H9 (cell line): Measurements from ENCODE around the gene TSPO2. TPM values are rescaled to one million over a fixed set of nuclear protein-coding genes. Genes with fewer than 3 reads are reported as not detected.

Source experiments
- DNase-seq: peaks from one replicate; pipeline ENCODE4 v3.0.0-alpha.2; 2017
- H2AFZ ChIP-seq: one replicate; pipeline ENCODE4 v1.6.1; 2013; ENCODE audit warnings: mild to moderate bottlenecking, low read length, control low read depth, moderate library complexity
- H2AK5ac ChIP-seq: 2 replicates; pipeline ENCODE4 v1.6.1; 2013; ENCODE audit warnings: low read length, control low read depth, mixed read lengths; ENCODE audit not compliant: insufficient read length
- H2BK120ac ChIP-seq: one replicate; pipeline ENCODE4 v1.6.1; 2013; ENCODE audit warnings: low read depth, mild to moderate bottlenecking, low read length, control low read depth, inconsistent platforms; ENCODE audit not compliant: poor library complexity, severe bottlenecking
- H2BK12ac ChIP-seq: 2 replicates; pipeline ENCODE4 v1.6.1; 2013; ENCODE audit warnings: low read length, control low read depth, mixed read lengths, low read depth; ENCODE audit not compliant: insufficient read length
- H2BK15ac ChIP-seq: 2 replicates; pipeline ENCODE4 v1.6.1; 2013; ENCODE audit warnings: low read depth, low read length, control low read depth
- H2BK20ac ChIP-seq: one replicate; pipeline ENCODE4 v1.6.1; 2013; ENCODE audit warnings: low read depth, mild to moderate bottlenecking, low read length, control low read depth, inconsistent platforms; ENCODE audit not compliant: poor library complexity, severe bottlenecking
- H2BK5ac ChIP-seq: 2 replicates; pipeline ENCODE4 v1.6.1; 2013; ENCODE audit warnings: low read length, control low read depth, mixed read lengths; ENCODE audit not compliant: insufficient read length
- H3K14ac ChIP-seq: 2 replicates; pipeline ENCODE4 v1.6.1; 2013; ENCODE audit warnings: low read length, control low read depth; ENCODE audit not compliant: insufficient read depth
- H3K18ac ChIP-seq: 2 replicates; pipeline ENCODE4 v1.6.1; 2013; ENCODE audit warnings: low read depth, mild to moderate bottlenecking, mixed read lengths, low read length, control low read depth; ENCODE audit not compliant: insufficient read length
- H3K23ac ChIP-seq: 2 replicates; pipeline ENCODE4 v1.6.1; 2013; ENCODE audit warnings: low read length, control low read depth, mixed read lengths, low read depth; ENCODE audit not compliant: insufficient read length
- H3K23me2 ChIP-seq: 2 replicates; pipeline ENCODE4 v1.6.1; 2013; ENCODE audit warnings: low read depth, mild to moderate bottlenecking, mixed read lengths, low read length, control low read depth; ENCODE audit not compliant: insufficient read length, poor library complexity, severe bottlenecking
- H3K27ac ChIP-seq: 2 replicates; pipeline ENCODE4 v1.5.1; 2013; ENCODE audit warnings: low read length, control low read depth, mixed read lengths, low read depth; ENCODE audit not compliant: insufficient read length
- H3K27me3 ChIP-seq: 2 replicates; pipeline ENCODE4 v1.6.1; 2013; ENCODE audit warnings: low read length, control low read depth, inconsistent platforms; ENCODE audit not compliant: insufficient read depth
- H3K4ac ChIP-seq: 2 replicates; pipeline ENCODE4 v1.6.1; 2013; ENCODE audit warnings: low read depth, mild to moderate bottlenecking, control low read depth, inconsistent platforms, low read length, moderate library complexity
- H3K4me1 ChIP-seq: 2 replicates; pipeline ENCODE4 v1.6.1; 2013; ENCODE audit warnings: low read length, control low read depth, inconsistent platforms; ENCODE audit not compliant: insufficient read depth
- H3K4me2 ChIP-seq: 2 replicates; pipeline ENCODE4 v1.6.1; 2013; ENCODE audit warnings: low read length, control low read depth, mixed read lengths; ENCODE audit not compliant: insufficient read length, insufficient read depth
- H3K56ac ChIP-seq: 2 replicates; pipeline ENCODE4 v1.6.1; 2013; ENCODE audit warnings: low read depth, mild to moderate bottlenecking, mixed read lengths, low read length, control low read depth; ENCODE audit not compliant: insufficient read length
- H3K79me1 ChIP-seq: 2 replicates; pipeline ENCODE4 v1.6.1; 2013; ENCODE audit warnings: low read depth, mild to moderate bottlenecking, moderate library complexity, low read length, control low read depth, inconsistent platforms; ENCODE audit not compliant: insufficient read depth, poor library complexity, severe bottlenecking
- H3K79me2 ChIP-seq: 2 replicates; pipeline ENCODE4 v1.6.1; 2013; ENCODE audit warnings: low read length, control low read depth, inconsistent platforms; ENCODE audit not compliant: insufficient read depth
- H3K9ac ChIP-seq: 2 replicates; pipeline ENCODE4 v1.6.1; 2013; ENCODE audit warnings: low read length, control low read depth, mixed read lengths; ENCODE audit not compliant: insufficient read length; ENCODE audit errors: extremely low read depth
- H3K9me3 ChIP-seq: one replicate; pipeline ENCODE4 v1.6.1; 2013; ENCODE audit warnings: low read depth, low read length, inconsistent platforms; ENCODE audit not compliant: control insufficient read depth
- H3T11ph ChIP-seq: one replicate; pipeline ENCODE4 v1.6.1; 2013; ENCODE audit warnings: mild to moderate bottlenecking, low read length, control low read depth, inconsistent platforms
- H4K20me1 ChIP-seq: one replicate; pipeline ENCODE4 v1.6.1; 2013; ENCODE audit not compliant: control insufficient read depth, insufficient read length, insufficient read depth
- H4K5ac ChIP-seq: 2 replicates; pipeline ENCODE4 v1.6.1; 2013; ENCODE audit warnings: low read depth, mild to moderate bottlenecking, mixed read lengths, low read length, control low read depth; ENCODE audit not compliant: insufficient read length
- H4K8ac ChIP-seq: replicated peaks from 2 replicates; pipeline ENCODE4 v1.6.1; 2013; ENCODE audit warnings: low read length, control low read depth, mixed read lengths, low read depth; ENCODE audit not compliant: insufficient read length
- H4K91ac ChIP-seq: 2 replicates; pipeline ENCODE4 v1.6.1; 2013; ENCODE audit warnings: low read depth, mild to moderate bottlenecking, moderate library complexity, mixed read lengths, low read length, control low read depth; ENCODE audit not compliant: insufficient read length
- H3K27ac Mint-ChIP-seq, 3 experiments: 2 replicates in 2 of 3; 3 replicates in 1 of 3; pipeline ENCODE4 v1.8.0; 2020 to 2021; ENCODE audit warnings: mixed read lengths in 3 of 3, mild to moderate bottlenecking in 1 of 3, moderate library complexity in 1 of 3
- H3K27me3 Mint-ChIP-seq: 2 replicates; pipeline ENCODE4 v1.8.0; 2021; ENCODE audit warnings: low read depth, mild to moderate bottlenecking, moderate library complexity, mixed read lengths
- H3K36me3 Mint-ChIP-seq, 3 experiments: 2 replicates in 2 of 3; 3 replicates in 1 of 3; pipeline ENCODE4 v1.8.0; 2020 to 2021; ENCODE audit warnings: low read depth in 3 of 3, mixed read lengths in 3 of 3; ENCODE audit not compliant: insufficient read depth in 1 of 3
- H3K4me1 Mint-ChIP-seq, 2 experiments: 2 replicates each; pipeline ENCODE4 v1.8.0; 2020; ENCODE audit warnings: mixed read lengths in 2 of 2
- H3K4me3 Mint-ChIP-seq, 2 experiments: 2 replicates in 1 of 2; 3 replicates in 1 of 2; pipeline ENCODE4 v1.8.0; 2020 to 2021; ENCODE audit warnings: mild to moderate bottlenecking in 2 of 2, mixed read lengths in 2 of 2, moderate library complexity in 1 of 2
- H3K9me3 Mint-ChIP-seq, 2 experiments: 2 replicates in 1 of 2; 3 replicates in 1 of 2; pipeline ENCODE4 v1.8.0; 2020; ENCODE audit warnings: mild to moderate bottlenecking in 2 of 2, mixed read lengths in 2 of 2, moderate library complexity in 1 of 2
- WGBS: extraction: QIAGEN DNeasy Blood & Tissue Kit; methylation state at CpG from one replicate; pipeline ENCODE4 v1.1.7; 2013; ENCODE audit warnings: missing lambda C conversion rate, low lambda C conversion rate, mixed read lengths; ENCODE audit not compliant: insufficient read length; ENCODE audit errors: extremely low coverage; 5-methylcytosine and 5-hydroxymethylcytosine counted together
- total RNA-seq: library from RNA; stranded (reverse); gene quantifications from 2 replicates; pipeline ENCODE4 v1.2.1, GENCODE V29; 2021
- TF ChIP-seq, protein P1 (sequence below): fragments of 200-600 bp; sonication (generic); conservative IDR thresholded peaks from 3 replicates; pipeline ENCODE4 v1.8.0; 2021; ENCODE audit warnings: antibody characterized with exemption, mild to moderate bottlenecking

TSPO2 gene
- total RNA-seq, 1 experiment from 2014 or later: not detected

DNA sequence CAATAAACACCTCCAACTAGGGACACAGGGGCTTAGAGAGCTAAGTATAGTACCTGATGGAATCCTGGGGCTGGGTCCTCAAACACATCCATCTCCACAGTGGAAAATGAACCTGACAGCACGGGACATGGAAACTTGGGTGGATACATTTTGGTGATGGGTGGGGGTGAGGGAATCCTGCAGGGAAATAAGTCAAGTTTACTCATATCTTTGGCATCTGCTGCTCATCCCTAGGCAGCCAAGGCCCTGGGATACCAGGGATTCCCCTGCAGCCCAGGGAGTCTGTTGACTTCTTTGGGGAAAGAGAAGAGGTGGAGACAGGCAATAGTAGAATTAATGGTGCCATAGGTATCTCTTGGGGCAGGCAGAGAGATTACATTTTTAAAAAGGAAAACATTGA is 17.3 kb downstream of the TSPO2 start:
- H3K4me1 ChIP-seq: 0 out of 2 replicates have a peak, but pooled peaks cover 5% of the 10 kb centered on the region
- H2BK15ac ChIP-seq: no peak overlapping the region
- WGBS: no CpG with 5 or more reads among the region's 1 CpG
- Mint-ChIP-seq H3K27me3 (no peaks in the 10 kb centered on the region), H3K36me3 (peaks cover 0 to 13% (median 0%) of the 10 kb centered on the region in 3 experiments; a peak in 3 of 7 replicates), H3K9me3 (no peaks in the 10 kb centered on the region), H3K27ac (peak overlapping the region in 1 of 3 experiments; percentile 19; a peak in 1 of 7 replicates), H3K4me3 (no peak overlapping the region), H3K4me1 (peaks cover 13 to 15% of the 10 kb centered on the region in 2 experiments)
- no peak for DNase-seq
- H2BK120ac ChIP-seq: no peak overlapping the region
- H3K79me2 ChIP-seq: no peaks in the 10 kb centered on the region
- no peaks in the 10 kb centered on the region for H4K20me1 ChIP-seq
- H3K14ac ChIP-seq: no peak overlapping the region
- no peak overlapping the region for H2BK12ac ChIP-seq
- H4K8ac ChIP-seq: no peak overlapping the region
- H3K4me2 ChIP-seq: no peak overlapping the region
- H3K4ac ChIP-seq: no peak overlapping the region
- no peaks in the 10 kb centered on the region for H3K27me3 ChIP-seq
- H2BK5ac ChIP-seq: no peak overlapping the region
- H3K56ac ChIP-seq: no peak overlapping the region
- H4K5ac ChIP-seq: no peak overlapping the region
- no peaks in the 10 kb centered on the region for H3K23me2 ChIP-seq
- no peaks in the 10 kb centered on the region for H3K79me1 ChIP-seq
- TF ChIP-seq, protein P1, sequence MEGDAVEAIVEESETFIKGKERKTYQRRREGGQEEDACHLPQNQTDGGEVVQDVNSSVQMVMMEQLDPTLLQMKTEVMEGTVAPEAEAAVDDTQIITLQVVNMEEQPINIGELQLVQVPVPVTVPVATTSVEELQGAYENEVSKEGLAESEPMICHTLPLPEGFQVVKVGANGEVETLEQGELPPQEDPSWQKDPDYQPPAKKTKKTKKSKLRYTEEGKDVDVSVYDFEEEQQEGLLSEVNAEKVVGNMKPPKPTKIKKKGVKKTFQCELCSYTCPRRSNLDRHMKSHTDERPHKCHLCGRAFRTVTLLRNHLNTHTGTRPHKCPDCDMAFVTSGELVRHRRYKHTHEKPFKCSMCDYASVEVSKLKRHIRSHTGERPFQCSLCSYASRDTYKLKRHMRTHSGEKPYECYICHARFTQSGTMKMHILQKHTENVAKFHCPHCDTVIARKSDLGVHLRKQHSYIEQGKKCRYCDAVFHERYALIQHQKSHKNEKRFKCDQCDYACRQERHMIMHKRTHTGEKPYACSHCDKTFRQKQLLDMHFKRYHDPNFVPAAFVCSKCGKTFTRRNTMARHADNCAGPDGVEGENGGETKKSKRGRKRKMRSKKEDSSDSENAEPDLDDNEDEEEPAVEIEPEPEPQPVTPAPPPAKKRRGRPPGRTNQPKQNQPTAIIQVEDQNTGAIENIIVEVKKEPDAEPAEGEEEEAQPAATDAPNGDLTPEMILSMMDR: no peak
- H2AFZ ChIP-seq: no peak overlapping the region
- no peak overlapping the region for H3K9ac ChIP-seq
- H3K9me3 ChIP-seq: no peaks in the 10 kb centered on the region
- no peak overlapping the region for H3T11ph ChIP-seq
- H3K18ac ChIP-seq: no peak overlapping the region
- no peak overlapping the region for H2BK20ac ChIP-seq
- H3K27ac ChIP-seq: no peak overlapping the region
- H4K91ac ChIP-seq: no peak overlapping the region
- H2AK5ac ChIP-seq: no peak overlapping the region
- no peak overlapping the region for H3K23ac ChIP-seq
